Mucosa of rectum (tissue), 2 donors: Measurements from ENCODE around the gene CCL21.

Experiments
- H3K27ac ChIP-seq, 2 donors: one replicate each; pipeline ENCODE4 v1.7.0; 2013; ENCODE audit warnings: inconsistent platforms in 2 of 2, low read depth in 2 of 2, low read length in 2 of 2
- H3K27me3 ChIP-seq, 2 donors: one replicate each; pipeline ENCODE4 v1.7.0; 2013; ENCODE audit warnings: low read length in 2 of 2; ENCODE audit not compliant: control insufficient read depth in 2 of 2, insufficient read depth in 2 of 2
- H3K36me3 ChIP-seq, 2 donors: one replicate each; pipeline ENCODE4 v1.7.0; 2013; ENCODE audit warnings: low read length in 2 of 2; ENCODE audit not compliant: control insufficient read depth in 2 of 2, insufficient read depth in 2 of 2
- H3K4me1 ChIP-seq, 2 donors: one replicate each; pipeline ENCODE4 v1.7.0; 2013; ENCODE audit warnings: low read length in 2 of 2, mild to moderate bottlenecking in 1 of 2; ENCODE audit not compliant: control insufficient read depth in 2 of 2, insufficient read depth in 2 of 2
- H3K4me3 ChIP-seq, 2 donors: one replicate each; pipeline ENCODE4 v1.7.0; 2013; ENCODE audit warnings: low read length in 2 of 2
- H3K9ac ChIP-seq, 2 donors: one replicate each; pipeline ENCODE4 v1.7.0; 2013; ENCODE audit warnings: low read length in 2 of 2, low read depth in 1 of 2, mild to moderate bottlenecking in 1 of 2
- H3K9me3 ChIP-seq, 2 donors: one replicate each; pipeline ENCODE4 v1.7.0; 2013; ENCODE audit warnings: low read length in 2 of 2; ENCODE audit not compliant: control insufficient read depth in 2 of 2
- donor health status: healthy.
- donor health status: Normal muscosa, but diverticular disease.

The CCL21 gene

GRCh38 chr9:34709196-34709978 is 549 bp downstream of the CCL21 start:
- Histone ChIP-seq H3K27me3 (peaks cover 0 to 3% of the 10 kb centered on the region in 2 donors), H3K36me3 (no peaks in the 10 kb centered on the region), H3K27ac (peak overlapping the region in 1 of 2 donors; percentile 9), H3K4me3 (no peak overlapping the region), H3K9ac (no peak overlapping the region), H3K9me3 (no peaks in the 10 kb centered on the region), H3K4me1 (peaks cover 0 to 2% of the 10 kb centered on the region in 2 donors)

- H3K27me3 ChIP-seq: no peaks in the 10 kb centered on the region
- H3K36me3 ChIP-seq: no peaks in the 10 kb centered on the region
- H3K4me3 ChIP-seq: no peak overlapping the region
- H3K27ac ChIP-seq: no peak overlapping the region
- peaks cover 0 to 2% of the 10 kb centered on the region in 2 donors for H3K4me1 ChIP-seq
- H3K9ac ChIP-seq: no peak overlapping the region
- no peaks in the 10 kb centered on the region for H3K9me3 ChIP-seq
Observed at GRCh38 chr9:34707130-34707529, 2.8 kb downstream of the CCL21 start.

GRCh38 chr9:34701769-34702736 is 7.9 kb downstream of the CCL21 start:
- Histone ChIP-seq H3K36me3 (no peaks in the 10 kb centered on the region), H3K27me3 (peaks cover 0 to 3% of the 10 kb centered on the region in 2 donors), H3K9ac (peak overlapping the region; percentile 49 to 52), H3K27ac (peak overlapping the region; percentile 67), H3K9me3 (no peaks in the 10 kb centered on the region), H3K4me1 (peaks cover 3 to 5% of the 10 kb centered on the region in 2 donors), H3K4me3 (peak overlapping the region; percentile 69 to 80)

- peak overlapping the region; percentile 67 for H3K27ac ChIP-seq
- H3K9me3 ChIP-seq: no peaks in the 10 kb centered on the region
- H3K36me3 ChIP-seq: no peaks in the 10 kb centered on the region
- H3K9ac ChIP-seq: peak overlapping the region in 1 of 2 donors; percentile 49
- peaks cover 3 to 5% of the 10 kb centered on the region in 2 donors for H3K4me1 ChIP-seq
- peaks cover 0 to 3% of the 10 kb centered on the region in 2 donors for H3K27me3 ChIP-seq
- H3K4me3 ChIP-seq: peak overlapping the region; percentile 69 to 80
Observed at GRCh38 chr9:34701023-34701768, 8.7 kb downstream of the CCL21 start.

GRCh38 chr9:34694811-34695210 is 15.1 kb downstream of the CCL21 start:
- H3K27me3 ChIP-seq: no peaks in the 10 kb centered on the region
- no peaks in the 10 kb centered on the region for H3K36me3 ChIP-seq
- H3K9ac ChIP-seq: no peak overlapping the region
- H3K27ac ChIP-seq: no peak overlapping the region
- H3K4me3 ChIP-seq: no peak overlapping the region
- peaks cover 0 to 3% of the 10 kb centered on the region in 2 donors for H3K4me1 ChIP-seq
- H3K9me3 ChIP-seq: no peaks in the 10 kb centered on the region

GRCh38 chr9:34693560-34693959 is 16.4 kb downstream of the CCL21 start:
- peaks cover 4 to 7% of the 10 kb centered on the region in 2 donors for H3K4me1 ChIP-seq
- H3K9ac ChIP-seq: no peak overlapping the region
- H3K36me3 ChIP-seq: no peaks in the 10 kb centered on the region
- H3K4me3 ChIP-seq: no peak overlapping the region
- no peak overlapping the region for H3K27ac ChIP-seq
- no peaks in the 10 kb centered on the region for H3K9me3 ChIP-seq
- no peaks in the 10 kb centered on the region for H3K27me3 ChIP-seq

GRCh38 chr9:34691936-34692315 is 18.0 kb downstream of the CCL21 start:
- H3K27me3 ChIP-seq: no peaks in the 10 kb centered on the region

GRCh38 chr9:34690983-34691935 is 18.7 kb downstream of the CCL21 start, which contains the start of gene CCL19:
TSS of gene CCL19 (minus strand) at chr9:34691276. CDS start at chr9:34691139, 137 bp downstream.
- H3K4me1 ChIP-seq: peaks cover 4 to 7% of the 10 kb centered on the region in 2 donors
- H3K9me3 ChIP-seq: no peaks in the 10 kb centered on the region
- H3K36me3 ChIP-seq: no peaks in the 10 kb centered on the region
- no peaks in the 10 kb centered on the region for H3K27me3 ChIP-seq
- H3K4me3 ChIP-seq: no peak within 1 kb of the TSS
- H3K27ac ChIP-seq: no peak within 1 kb of the TSS
- no peak within 1 kb of the TSS for H3K9ac ChIP-seq

More at GRCh38 chr9:34691936-34692315, 18.0 kb downstream of the CCL21 start:
- Histone ChIP-seq H3K4me3 (no peak overlapping the region), H3K36me3 (no peaks in the 10 kb centered on the region), H3K4me1 (peaks cover 4 to 7% of the 10 kb centered on the region in 2 donors), H3K27ac (no peak overlapping the region), H3K9me3 (no peaks in the 10 kb centered on the region), H3K9ac (no peak overlapping the region)

- Histone ChIP-seq H3K4me1 (peaks cover 4 to 7% of the 10 kb centered on the region in 2 donors), H3K4me3 (no peak overlapping the region), H3K36me3 (no peaks in the 10 kb centered on the region), H3K9ac (no peak overlapping the region), H3K27me3 (no peaks in the 10 kb centered on the region), H3K9me3 (no peaks in the 10 kb centered on the region), H3K27ac (no peak overlapping the region)
Observed at GRCh38 chr9:34689512-34689911, 20.4 kb downstream of the CCL21 start.
